A673 (cell line): ENCODE data around the gene PLEKHA3. TPM values are rescaled to one million over a fixed set of nuclear protein-coding genes. Genes with fewer than 3 reads are reported as not detected.

ENCODE experiments used
- BruUV-seq: library from RNA; stranded (reverse); fragments of 400-500 nt; replicated peaks from 2 replicates; lab custom pipeline; 2021; lab: Mats Ljungman, UMichigan
- CTCF ChIA-PET: fragments of 300-600 bp; sonication (Branson Sonifier 250); formaldehyde crosslinking; loops from one replicate; lab custom pipeline; 2022; ENCODE audit warnings: antibody characterized with exemption; lab: Charles Lee
- POLR2A ChIA-PET: fragments of 300-600 bp; sonication (Branson Sonifier 250); formaldehyde crosslinking; loops from one replicate; lab custom pipeline; 2022; ENCODE audit warnings: antibody characterized with exemption; ENCODE audit not compliant: low non-redundant PET; lab: Charles Lee
- DNase-seq: peaks from one replicate; pipeline ENCODE4 v3.0.0-alpha.2; 2015; ENCODE audit warnings: low spot score
- H3K27ac ChIP-seq: fragments of 200-600 bp; sonication (generic); 2 replicates; pipeline ENCODE4 v1.5.1; 2016; ENCODE audit warnings: mixed run types, low read depth, mild to moderate bottlenecking, mixed read lengths, antibody characterized with exemption, low read length; ENCODE audit not compliant: poor library complexity, severe bottlenecking
- H3K27me3 ChIP-seq: fragments of 200-600 bp; sonication (generic); replicated peaks from 2 replicates; pipeline ENCODE4 v1.6.1; 2017; ENCODE audit warnings: mixed run types, low read depth, mild to moderate bottlenecking, mixed read lengths, antibody characterized with exemption, low read length; ENCODE audit not compliant: insufficient read depth, poor library complexity
- H3K36me3 ChIP-seq: fragments of 200-600 bp; sonication (generic); 2 replicates; pipeline ENCODE4 v1.6.1; 2016; ENCODE audit warnings: mixed run types, mild to moderate bottlenecking, mixed read lengths, antibody characterized with exemption, low read length; ENCODE audit not compliant: insufficient read depth, poor library complexity, severe bottlenecking
- H3K4me1 ChIP-seq: fragments of 200-600 bp; sonication (generic); 2 replicates; pipeline ENCODE4 v1.6.1; 2017; ENCODE audit warnings: mixed run types, mild to moderate bottlenecking, mixed read lengths, antibody characterized with exemption, low read length; ENCODE audit not compliant: insufficient read depth, poor library complexity, severe bottlenecking
- H3K4me3 ChIP-seq: fragments of 200-600 bp; sonication (generic); 2 replicates; pipeline ENCODE4 v1.5.1; 2016; ENCODE audit warnings: low read depth, mixed run types, mild to moderate bottlenecking, mixed read lengths, low read length; ENCODE audit not compliant: poor library complexity, severe bottlenecking
- H3K9me3 ChIP-seq: fragments of 200-600 bp; sonication (generic); 2 replicates; pipeline ENCODE4 v1.6.1; 2016; ENCODE audit warnings: mixed run types, low read depth, mild to moderate bottlenecking, mixed read lengths, antibody characterized with exemption, low read length; ENCODE audit not compliant: poor library complexity, severe bottlenecking
- CTCF ChIP-seq: fragments of 300-800, 200-600 bp; sonication (generic); conservative IDR thresholded peaks from 2 replicates; pipeline ENCODE4 v1.5.1; 2017; ENCODE audit warnings: low read depth, mild to moderate bottlenecking, antibody characterized with exemption, low read length, moderate library complexity, mixed read lengths
- EZH2 ChIP-seq: fragments of 200-600 bp; sonication (generic); IDR thresholded peaks from 2 replicates; pipeline ENCODE4 v1.6.1; 2017; ENCODE audit warnings: borderline replicate concordance, low read depth, mild to moderate bottlenecking, mixed read lengths, antibody characterized with exemption, low read length; ENCODE audit not compliant: poor library complexity, severe bottlenecking
- intact Hi-C: fragments of 100-400 bp; cut with micrococcal nuclease; formaldehyde crosslinking; loops from one replicate; pipeline ENCODE4 v1.10.0; 2022; ENCODE audit not compliant: unreplicated experiment
- total RNA-seq: library from RNA; stranded (reverse); gene quantifications from 2 replicates; pipeline ENCODE4 v1.2.3, GENCODE V29; 2021

The PLEKHA3 gene
- total RNA-seq, 1 experiment from 2014 or later: 27.0 TPM

- no peak for DNase-seq
- H3K36me3 ChIP-seq: no peaks in the 10 kb centered on the region
- no TSS peak for BruUV-seq
- no peak for TF ChIP-seq CTCF
- TF ChIP-seq EZH2: no peak
- H3K4me3 ChIP-seq: no peak overlapping the region
- peaks cover 3% of the 10 kb centered on the region for H3K4me1 ChIP-seq
- H3K9me3 ChIP-seq: no peaks in the 10 kb centered on the region
- H3K27me3 ChIP-seq: no peaks in the 10 kb centered on the region
- intact Hi-C loops: no loop called here
- ChIA-PET CTCF (no interaction called here), POLR2A (no interaction called here)
- H3K27ac ChIP-seq: no peak overlapping the region
Observed at GRCh38 chr2:178526256-178526655, 46.0 kb downstream of the PLEKHA3 start.

- TF ChIP-seq EZH2 (no peak), CTCF (no peak)
- no peaks in the 10 kb centered on the region for H3K27me3 ChIP-seq
- ChIA-PET POLR2A (no interaction called here), CTCF (no interaction called here)
- BruUV-seq: no TSS peak
- peaks cover 3% of the 10 kb centered on the region for H3K4me1 ChIP-seq
- DNase-seq: no peak
- H3K9me3 ChIP-seq: no peaks in the 10 kb centered on the region
- H3K4me3 ChIP-seq: no peak overlapping the region
- H3K27ac ChIP-seq: no peak overlapping the region
- intact Hi-C loops: no loop called here
- H3K36me3 ChIP-seq: no peaks in the 10 kb centered on the region
Observed at GRCh38 chr2:178527592-178527991, 47.3 kb downstream of the PLEKHA3 start.

DNA sequence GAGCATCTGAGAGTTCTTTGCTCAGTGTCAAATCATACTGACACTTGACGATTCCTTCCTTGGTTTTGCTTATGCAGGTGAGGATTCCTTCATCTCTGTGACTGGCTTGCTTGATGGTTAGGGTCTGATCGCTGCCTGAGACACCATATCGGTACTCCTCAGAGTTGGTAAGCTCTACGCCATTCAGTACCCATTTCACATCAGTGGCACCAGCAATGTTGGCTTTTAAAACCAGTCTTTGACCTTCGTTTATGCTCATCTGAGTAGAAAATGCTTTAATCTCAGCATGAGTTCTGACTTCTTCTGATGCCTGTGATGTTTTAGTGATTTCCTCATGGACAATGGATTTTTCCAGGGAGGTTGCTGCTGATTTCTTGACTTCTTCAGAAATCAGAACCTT lies 48.4 kb downstream of the PLEKHA3 start:
- H3K4me3 ChIP-seq: no peak overlapping the region
- ChIA-PET POLR2A (no interaction called here), CTCF (no interaction called here)
- DNase-seq: no peak
- H3K4me1 ChIP-seq: peaks cover 3% of the 10 kb centered on the region
- intact Hi-C loops: no loop called here
- no peak for TF ChIP-seq CTCF
- TF ChIP-seq EZH2: no peak
- BruUV-seq: no TSS peak
- H3K36me3 ChIP-seq: no peaks in the 10 kb centered on the region
- H3K27me3 ChIP-seq: no peaks in the 10 kb centered on the region
- H3K9me3 ChIP-seq: no peaks in the 10 kb centered on the region
- no peak overlapping the region for H3K27ac ChIP-seq
